Measurements from ENCODE around the gene SYTL3.

The SYTL3 gene

GRCh38 chr6:158764926-158765325 is 115.1 kb downstream of the SYTL3 start:
- ChIA-PET POLR2A (interaction anchor here (0.8 kb wide), 1 partner anchor 56 kb away, joined by 4 read pairs; no protein-coding TSS in a partner anchor), CTCF (interaction anchor here (0.5 to 1.3 kb wide), 2 partner anchors 46 to 61 kb away, joined by 4 read pairs; no protein-coding TSS in a partner anchor)
- no peak for DNase-seq (ENCODE audit: extremely low spot score)
- no peak for TF ChIP-seq BHLHE40 (IDR thresholded peaks at IDR 0.05; ENCODE audit: borderline replicate concordance)

GRCh38 chr6:158765499-158766068 is 115.7 kb downstream of the SYTL3 start:
- ChIA-PET POLR2A (interaction anchor here (0.8 kb wide), 1 partner anchor 57 kb away, joined by 4 read pairs; no protein-coding TSS in a partner anchor), CTCF (interaction anchor here (0.5 to 1.3 kb wide), 2 partner anchors 47 to 61 kb away, joined by 4 read pairs; no protein-coding TSS in a partner anchor)
- TF ChIP-seq LEF1 (IDR thresholded peaks at IDR 0.05; ENCODE audit: borderline replicate concordance) (no peak), PKNOX1 (IDR thresholded peaks at IDR 0.05) (no peak), TARDBP (IDR thresholded peaks at IDR 0.05) (no peak), ZNF384 (IDR thresholded peaks at IDR 0.05) (no peak), CTBP1 (IDR thresholded peaks at IDR 0.05; ENCODE audit: borderline replicate concordance) (no peak), L3MBTL2 (conservative IDR thresholded peaks at IDR 0.05) (no peak), ELF4 (IDR thresholded peaks at IDR 0.05) (no peak), ARNT (IDR thresholded peaks at IDR 0.05) (no peak), HDGF (IDR thresholded peaks at IDR 0.05; ENCODE audit: borderline replicate concordance) (no peak), NFRKB (IDR thresholded peaks at IDR 0.05) (no peak), FOXA1 (IDR thresholded peaks at IDR 0.05) (no peak), FOXK2 (IDR thresholded peaks at IDR 0.05) (no peak), FOXM1 (IDR thresholded peaks at IDR 0.05; ENCODE audit: borderline replicate concordance) (no peak)
- no peak for DNase-seq (ENCODE audit: extremely low spot score)

GRCh38 chr6:158766621-158767455 is 117.0 kb downstream of the SYTL3 start:
- CTCF ChIA-PET = interaction anchor here (0.6 kb wide), 1 partner anchor 167 kb away, joined by 3 read pairs; no protein-coding TSS in a partner anchor
- POLR2A ChIA-PET = no interaction called here

GRCh38 chr6:158767709-158768108 is 117.9 kb downstream of the SYTL3 start:
- ChIA-PET CTCF (no interaction called here), POLR2A (no interaction called here)
- TF ChIP-seq FOXM1 (IDR thresholded peaks at IDR 0.05; ENCODE audit: borderline replicate concordance) (no peak), ARNT (IDR thresholded peaks at IDR 0.05) (no peak), ELF4 (IDR thresholded peaks at IDR 0.05) (no peak)
- no peak for DNase-seq (ENCODE audit: extremely low spot score)

More at GRCh38 chr6:158766621-158767455, 117.0 kb downstream of the SYTL3 start:
- TF ChIP-seq ARNT (IDR thresholded peaks at IDR 0.05) (no peak), SP1 (IDR thresholded peaks at IDR 0.05) (no peak), CTBP1 (IDR thresholded peaks at IDR 0.05; ENCODE audit: borderline replicate concordance) (no peak), TARDBP (IDR thresholded peaks at IDR 0.05) (no peak), HDGF (IDR thresholded peaks at IDR 0.05; ENCODE audit: borderline replicate concordance) (no peak), FOXM1 (IDR thresholded peaks at IDR 0.05; ENCODE audit: borderline replicate concordance) (no peak), ZNF384 (IDR thresholded peaks at IDR 0.05) (no peak), BHLHE40 (IDR thresholded peaks at IDR 0.05; ENCODE audit: borderline replicate concordance) (no peak), FOXK2 (IDR thresholded peaks at IDR 0.05) (no peak), PKNOX1 (IDR thresholded peaks at IDR 0.05) (no peak), ELF4 (IDR thresholded peaks at IDR 0.05) (no peak), L3MBTL2 (conservative IDR thresholded peaks at IDR 0.05) (no peak), FOXA1 (IDR thresholded peaks at IDR 0.05) (no peak), SUZ12 (IDR thresholded peaks at IDR 0.05) (no peak), LEF1 (IDR thresholded peaks at IDR 0.05; ENCODE audit: borderline replicate concordance) (no peak), NFRKB (IDR thresholded peaks at IDR 0.05) (no peak)
- DNase-seq (ENCODE audit: extremely low spot score) = no peak

- no peak for DNase-seq (ENCODE audit: extremely low spot score)
- POLR2A ChIA-PET = no interaction called here
- CTCF ChIA-PET = no interaction called here
- no peak for TF ChIP-seq ZNF384 (IDR thresholded peaks at IDR 0.05)
- TF ChIP-seq FOXA1 (IDR thresholded peaks at IDR 0.05) = no peak
- TF ChIP-seq TARDBP (IDR thresholded peaks at IDR 0.05) = no peak
- TF ChIP-seq FOXK2 (IDR thresholded peaks at IDR 0.05) = no peak
- TF ChIP-seq BHLHE40 (IDR thresholded peaks at IDR 0.05; ENCODE audit: borderline replicate concordance) = no peak
- no peak for TF ChIP-seq PKNOX1 (IDR thresholded peaks at IDR 0.05)
- no peak for TF ChIP-seq NFRKB (IDR thresholded peaks at IDR 0.05)
- no peak for TF ChIP-seq HDGF (IDR thresholded peaks at IDR 0.05; ENCODE audit: borderline replicate concordance)
- TF ChIP-seq ARNT (IDR thresholded peaks at IDR 0.05) = no peak
- no peak for TF ChIP-seq ELF4 (IDR thresholded peaks at IDR 0.05)
- TF ChIP-seq CTBP1 (IDR thresholded peaks at IDR 0.05; ENCODE audit: borderline replicate concordance) = no peak
- no peak for TF ChIP-seq SP1 (IDR thresholded peaks at IDR 0.05)
- no peak for TF ChIP-seq L3MBTL2 (conservative IDR thresholded peaks at IDR 0.05)
- no peak for TF ChIP-seq SUZ12 (IDR thresholded peaks at IDR 0.05)
- TF ChIP-seq FOXM1 (IDR thresholded peaks at IDR 0.05; ENCODE audit: borderline replicate concordance) = no peak
Measured at GRCh38 chr6:158768436-158768835, 118.6 kb downstream of the SYTL3 start.

- ChIA-PET CTCF (no interaction called here), POLR2A (no interaction called here)
- DNase-seq (ENCODE audit: extremely low spot score) = no peak
- TF ChIP-seq NFRKB (IDR thresholded peaks at IDR 0.05) (no peak), FOXA1 (IDR thresholded peaks at IDR 0.05) (no peak), ZNF384 (IDR thresholded peaks at IDR 0.05) (no peak), SUZ12 (IDR thresholded peaks at IDR 0.05) (no peak)
Measured at GRCh38 chr6:158769234-158769770, 119.4 kb downstream of the SYTL3 start.

Measured in HEK293T (cell line).